Breast epithelium (tissue), 3 donors: ENCODE measurements around the gene VLDLR.

Source experiments
- CTCF ChIP-seq, 3 donors: fragments of 450-650 bp; IDR thresholded peaks; one replicate each; pipeline ENCODE4 v1.5.1; 2016 to 2017; ENCODE audit warnings: antibody characterized with exemption in 3 of 3, mild to moderate bottlenecking in 3 of 3, moderate library complexity in 3 of 3
- POLR2AphosphoS5 ChIP-seq, 3 donors: sonication (generic); formaldehyde crosslinking; IDR thresholded peaks; one replicate each; pipeline ENCODE4 v1.6.1; 2017; ENCODE audit warnings: antibody characterized with exemption in 3 of 3

DNA sequence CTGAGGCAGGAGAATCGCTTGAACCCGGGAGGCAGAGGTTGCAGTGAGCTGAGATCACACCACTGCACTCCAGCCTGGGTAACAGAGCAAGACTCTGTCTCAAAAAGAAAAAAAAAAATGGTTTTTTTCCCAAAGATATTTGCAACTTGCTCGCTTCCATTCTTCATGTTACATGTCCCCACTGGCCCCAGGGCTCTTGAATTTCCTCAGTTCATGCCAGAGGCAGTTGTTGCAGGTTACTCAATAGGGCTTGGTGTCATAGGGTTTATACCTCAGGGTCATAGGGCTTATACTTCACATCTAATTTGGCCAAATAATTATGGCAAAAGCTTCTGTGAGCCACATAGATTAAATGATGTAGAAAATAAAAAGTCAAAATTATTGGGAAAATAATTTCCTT lies 51.6 kb downstream of the VLDLR start:
- TF ChIP-seq CTCF (IDR thresholded peaks at IDR 0.05) (no peak), POLR2AphosphoS5 (IDR thresholded peaks at IDR 0.05) (no peak)
